Left hindlimb (tissue), 1 donor: ENCODE results near the gene NCK2.

ENCODE experiments used
- DNase-seq: peaks from one replicate; pipeline ENCODE4 v3.0.0-alpha.2; 2018

NCK2 gene

GRCh38 chr2:105796131-105796638 is 51.5 kb downstream of the NCK2 start:
- no peak for DNase-seq

- no peak for DNase-seq
These were observed 52.1 kb downstream of the NCK2 start for GRCh38 chr2:105796791-105797190.

GRCh38 chr2:105797298-105797819 is 52.6 kb downstream of the NCK2 start:
- DNase-seq, result no peak

GRCh38 chr2:105798595-105798994 is 53.9 kb downstream of the NCK2 start:
- DNase-seq, result no peak

GRCh38 chr2:105800036-105800713 is 55.5 kb downstream of the NCK2 start:
- DNase-seq, result no peak

GRCh38 chr2:105800953-105801635 is 56.4 kb downstream of the NCK2 start:
- DNase-seq, result no peak

GRCh38 chr2:105801961-105802360 is 57.2 kb downstream of the NCK2 start:
- DNase-seq, result no peak

GRCh38 chr2:105802587-105802986 is 57.9 kb downstream of the NCK2 start:
- no peak for DNase-seq

- no peak for DNase-seq
These were observed 58.6 kb downstream of the NCK2 start for GRCh38 chr2:105803337-105803736.

GRCh38 chr2:105803773-105804172 is 59.1 kb downstream of the NCK2 start:
- no peak for DNase-seq

- DNase-seq, result no peak
These were observed 59.6 kb downstream of the NCK2 start for GRCh38 chr2:105804266-105804665.

- no peak for DNase-seq
These were observed 62.3 kb downstream of the NCK2 start for GRCh38 chr2:105806996-105807395.

GRCh38 chr2:105808423-105809096 is 63.8 kb downstream of the NCK2 start:
- DNase-seq, result no peak

GRCh38 chr2:105809097-105809473 is 64.4 kb downstream of the NCK2 start:
- DNase-seq, result no peak

- DNase-seq, result no peak
These were observed 65.0 kb downstream of the NCK2 start for GRCh38 chr2:105809723-105810122.

- DNase-seq, result peak; percentile 63
These were observed 67.7 kb downstream of the NCK2 start for GRCh38 chr2:105812180-105813044.

- DNase-seq, result no peak
These were observed 68.3 kb downstream of the NCK2 start for GRCh38 chr2:105813045-105813315.

GRCh38 chr2:105813405-105813804 is 68.7 kb downstream of the NCK2 start:
- no peak for DNase-seq

- no peak for DNase-seq
These were observed 69.7 kb downstream of the NCK2 start for GRCh38 chr2:105814291-105814940.

GRCh38 chr2:105815401-105815800 is 70.7 kb downstream of the NCK2 start:
- DNase-seq, result no peak

GRCh38 chr2:105820151-105820550 is 75.4 kb downstream of the NCK2 start:
- DNase-seq, result no peak

GRCh38 chr2:105820691-105821090 is 76.0 kb downstream of the NCK2 start:
- DNase-seq, result no peak
